Measurements from ENCODE around the gene MED12.

GRCh38 chrX:71162981-71163380 lies 44.6 kb downstream of the MED12 start:
- TF ChIP-seq CTCF (IDR thresholded peaks at IDR 0.05), result no peak
- TF ChIP-seq POLR2AphosphoS5 (IDR thresholded peaks at IDR 0.05), result no peak
- no peak for TF ChIP-seq POLR2A (IDR thresholded peaks at IDR 0.05)
